NCI-H446 treated with DMSO at 0.1 percent for 48 hours (cell line): ENCODE data around the gene TARBP2.
"Not testable (repeated sequence)": the region's sequence is repeated elsewhere in the genome, so short reads cannot be mapped to it uniquely, and the experiment has no call there.

Experiments
- DNase-seq: peaks from one replicate; lab custom pipeline; 2025; lab: John Stamatoyannopoulos, UW

The TARBP2 gene

DNA sequence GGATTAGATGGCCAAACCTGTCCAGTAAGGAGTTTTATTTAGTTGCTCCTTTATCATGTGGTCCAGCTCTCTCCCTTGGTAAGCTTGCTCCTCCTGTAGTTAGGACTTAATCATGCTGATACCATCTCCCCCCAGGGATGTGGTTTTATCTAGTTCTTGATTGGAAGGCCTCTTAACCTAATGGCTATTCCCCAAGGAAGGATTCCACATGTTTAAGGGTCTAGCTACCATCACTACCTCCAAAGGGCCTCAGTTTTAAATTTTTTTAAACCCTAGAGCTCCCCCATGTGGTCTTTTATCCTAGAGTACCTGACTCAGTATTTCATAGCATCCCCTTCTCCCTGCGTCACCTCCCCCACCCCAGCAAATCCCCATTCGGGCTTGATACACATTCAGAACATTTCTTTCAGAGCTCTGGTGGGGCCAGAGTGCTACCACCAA, 24.3 kb upstream of the TARBP2 start:
- DNase-seq: no peak

DNA sequence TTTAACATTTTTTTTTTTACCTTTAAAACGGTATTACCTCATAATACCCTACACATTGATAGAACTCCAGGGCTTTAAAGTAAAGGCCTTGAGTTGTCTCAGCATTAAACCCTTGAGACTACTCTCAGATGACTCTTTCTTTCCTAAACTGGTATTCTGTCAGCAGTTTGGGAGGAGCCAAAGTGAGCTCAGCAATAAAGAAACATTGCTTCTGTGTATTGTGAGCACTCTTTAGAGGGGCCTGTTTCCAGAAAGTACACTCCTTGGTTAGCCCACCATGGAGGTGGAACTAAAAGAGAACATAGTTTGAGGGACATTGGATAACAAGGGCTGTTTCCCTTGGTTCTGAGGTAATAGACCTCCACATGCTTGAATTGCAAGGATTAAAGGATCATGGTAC, 22.2 kb upstream of the TARBP2 start:
- no peak for DNase-seq

DNA sequence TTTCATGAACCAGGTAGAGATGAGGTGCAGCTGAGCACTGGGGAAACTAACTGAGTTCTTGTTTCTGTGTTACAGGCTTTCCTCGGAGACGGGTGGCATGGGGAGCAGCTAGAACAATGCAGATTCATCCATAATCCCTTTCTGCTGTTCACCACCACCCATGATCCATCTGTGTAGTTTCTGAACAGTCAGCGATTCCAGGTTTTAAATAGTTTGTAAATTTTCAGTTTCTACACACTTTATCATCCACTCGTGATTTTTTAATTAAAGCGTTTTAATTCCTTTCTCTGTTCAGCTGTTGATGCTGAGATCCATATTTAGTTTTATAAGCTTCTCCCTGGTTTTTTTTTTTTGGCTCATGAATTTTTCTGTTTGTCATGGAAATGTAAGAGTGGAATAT, 21.8 kb upstream of the TARBP2 start:
- DNase-seq: no peak

DNA sequence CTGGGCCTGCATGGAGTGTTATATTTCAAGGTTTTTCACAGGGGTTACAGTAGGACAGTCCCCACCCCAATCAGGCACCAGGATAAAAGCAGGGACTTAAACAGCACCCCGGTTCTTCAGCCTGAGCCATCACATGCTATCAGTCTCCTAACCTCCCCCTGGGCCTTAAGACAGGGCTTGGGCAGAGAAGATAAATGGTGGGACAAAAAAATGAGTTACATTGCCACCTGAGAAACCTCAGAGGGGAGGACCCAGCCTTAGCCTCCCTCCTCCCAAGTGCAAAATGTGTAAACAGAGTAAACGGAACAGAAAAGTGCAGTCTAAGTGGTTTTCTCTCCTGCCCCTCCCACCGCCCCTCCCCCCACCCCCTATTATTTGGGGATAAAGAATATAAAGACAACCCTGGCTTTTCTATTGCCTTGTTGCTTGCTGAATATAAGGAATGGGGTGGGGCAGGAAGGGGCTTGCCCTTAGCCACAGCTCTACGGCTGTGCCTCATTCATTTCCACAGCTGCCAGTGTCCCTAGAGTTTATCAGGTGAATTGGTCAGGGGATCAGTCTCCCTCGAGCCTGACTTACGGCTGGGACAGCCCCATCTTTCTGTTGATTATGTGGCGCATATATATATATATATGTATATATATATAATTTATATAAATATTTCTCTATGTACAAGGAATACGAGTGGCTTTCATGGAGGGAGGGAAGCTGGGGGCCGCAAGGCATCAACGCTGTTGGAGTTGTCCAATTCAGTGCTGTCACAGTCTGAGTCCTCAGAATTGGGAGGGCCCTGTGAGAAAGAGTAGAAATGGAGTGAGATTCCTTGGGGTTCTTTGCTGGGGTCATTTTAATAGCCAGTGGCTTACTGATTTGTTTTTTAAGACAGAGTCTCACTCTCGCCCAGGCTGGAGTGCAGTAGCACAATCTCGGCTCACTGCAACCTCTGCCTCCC, 20.3 kb upstream of the TARBP2 start:
- no peak for DNase-seq

DNA sequence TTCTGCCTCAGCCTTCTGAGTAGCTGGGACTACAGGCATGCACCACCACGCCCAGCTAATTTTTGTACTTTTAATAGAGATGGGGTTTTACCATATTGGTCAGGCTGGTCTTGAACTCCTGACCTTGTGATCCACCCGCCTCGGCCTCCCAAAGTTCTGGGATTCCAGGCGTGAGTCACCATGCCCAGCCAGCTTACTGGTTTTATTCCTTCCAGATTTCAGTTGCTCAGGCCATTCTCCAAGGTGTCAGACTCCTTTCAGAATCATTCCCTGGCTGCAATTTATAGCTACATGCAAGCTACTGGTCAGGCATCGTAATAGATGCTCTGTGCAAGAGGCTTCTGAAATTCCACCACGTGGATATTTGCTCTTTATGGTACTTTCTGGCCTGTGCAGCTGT, 19.6 kb upstream of the TARBP2 start:
- not testable (repeated sequence) for DNase-seq

DNA sequence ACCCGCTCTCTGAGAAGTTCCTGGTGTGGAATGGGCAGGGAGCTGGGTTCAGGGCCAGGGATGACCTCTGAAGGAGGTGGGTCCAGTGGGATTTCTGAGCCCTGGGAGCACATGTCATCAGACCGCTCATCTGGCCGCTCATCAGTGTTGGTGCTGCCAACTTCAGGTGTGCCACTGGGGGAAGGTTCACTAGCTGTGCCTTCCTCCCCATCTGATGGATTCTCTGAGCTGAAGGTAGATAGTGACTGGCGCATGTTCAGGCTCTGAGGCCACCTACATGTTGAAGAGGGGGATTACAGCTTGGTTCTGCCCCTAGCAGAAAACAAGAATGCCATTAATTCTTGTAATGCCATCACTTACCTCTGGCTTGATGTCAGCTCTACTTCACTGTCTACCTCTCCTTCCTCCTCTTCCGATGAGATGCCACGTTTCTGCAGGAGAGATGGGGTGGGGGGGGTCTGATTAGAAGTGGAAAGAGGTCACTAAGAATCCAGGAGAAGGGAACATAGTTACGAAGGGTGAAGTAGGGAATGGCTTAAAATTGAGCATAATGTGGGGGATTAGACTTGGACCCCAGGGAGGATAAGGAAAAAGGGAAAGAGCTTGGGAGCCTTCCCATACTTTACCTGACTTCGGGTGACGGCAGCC, 19.0 kb upstream of the TARBP2 start:
- no peak for DNase-seq

DNA sequence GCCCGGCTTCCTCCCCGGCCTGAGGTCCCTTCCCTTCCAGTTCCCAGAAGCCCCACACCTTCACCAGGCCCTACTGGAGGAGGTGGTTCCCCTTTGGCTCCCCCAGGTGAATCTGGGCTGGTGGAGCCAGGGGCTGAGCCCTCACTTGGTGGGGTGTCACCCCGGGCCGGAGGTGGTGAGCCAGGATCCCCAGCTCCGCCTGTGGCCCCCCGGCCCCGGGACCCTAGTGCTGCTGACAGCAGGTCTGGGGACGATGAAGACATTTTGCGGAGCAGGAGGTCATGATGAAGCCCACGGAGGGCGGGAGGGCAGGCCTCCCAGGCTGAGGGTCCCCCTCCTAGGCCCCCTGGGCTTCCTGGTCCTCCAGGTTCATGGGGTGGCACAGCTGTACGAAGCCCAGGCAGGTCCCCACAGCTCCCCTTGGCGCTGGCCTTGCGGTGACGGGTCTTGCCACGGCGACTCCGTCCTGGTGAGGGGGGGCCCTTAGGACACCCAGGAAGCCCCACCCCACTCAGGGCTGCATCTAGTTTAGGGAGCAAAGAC, 18.4 kb upstream of the TARBP2 start:
- no peak for DNase-seq

DNA sequence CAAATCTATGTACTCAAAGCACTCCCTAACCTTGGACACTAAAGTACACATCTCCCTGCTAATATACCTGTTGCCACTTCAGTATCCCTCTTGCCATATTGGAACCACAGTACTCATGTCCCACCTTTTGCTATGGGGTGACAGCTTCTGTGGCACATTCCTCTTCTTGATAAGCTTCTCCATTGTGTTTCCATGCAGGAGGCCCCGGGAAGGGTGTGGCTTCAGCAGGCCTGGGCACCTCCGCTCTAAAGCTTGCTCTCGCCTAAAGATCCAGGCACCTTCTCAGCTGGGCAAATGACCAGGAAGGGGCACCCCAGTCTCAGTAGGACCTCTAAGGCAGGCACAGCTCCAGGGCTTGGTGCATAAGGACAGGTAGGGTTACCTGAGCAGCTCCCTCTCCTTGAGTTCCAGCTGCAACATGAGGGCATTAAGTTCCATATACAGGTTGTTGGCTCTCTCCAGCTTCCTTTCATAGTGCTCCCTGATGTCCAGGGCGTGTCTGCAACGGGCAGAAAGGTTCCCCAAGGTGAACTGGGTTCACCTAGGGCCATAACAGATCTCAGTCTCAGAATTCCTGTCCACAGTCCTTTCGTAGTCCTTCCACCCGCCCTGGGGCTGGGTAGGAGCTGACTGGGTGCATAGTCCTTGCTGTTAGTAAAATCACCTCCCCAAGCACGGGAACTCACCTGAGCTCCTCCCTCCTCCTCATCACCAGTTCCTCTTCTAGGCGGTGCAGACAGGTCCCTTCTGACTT, 17.7 kb upstream of the TARBP2 start:
- DNase-seq: no peak

DNA sequence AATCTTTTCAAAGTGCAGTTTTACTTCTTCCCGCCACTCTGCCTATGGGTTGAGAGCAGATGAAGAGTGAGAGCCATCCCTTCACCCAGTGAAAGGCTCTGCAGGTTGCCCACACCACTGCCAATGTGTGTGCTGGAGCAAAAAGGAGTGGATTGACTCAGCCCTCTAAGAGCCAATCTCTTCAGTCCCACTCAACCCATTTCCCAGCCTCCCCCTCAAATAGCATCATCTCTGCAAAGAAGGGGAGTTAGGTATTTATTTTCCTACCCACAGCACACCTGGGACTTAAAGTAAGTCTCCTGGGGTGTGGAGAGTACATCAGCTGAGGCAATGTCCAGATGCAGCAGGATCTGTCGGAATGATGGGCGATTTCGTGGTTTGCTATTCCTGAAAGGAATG, 17.1 kb upstream of the TARBP2 start:
- DNase-seq: no peak

DNA sequence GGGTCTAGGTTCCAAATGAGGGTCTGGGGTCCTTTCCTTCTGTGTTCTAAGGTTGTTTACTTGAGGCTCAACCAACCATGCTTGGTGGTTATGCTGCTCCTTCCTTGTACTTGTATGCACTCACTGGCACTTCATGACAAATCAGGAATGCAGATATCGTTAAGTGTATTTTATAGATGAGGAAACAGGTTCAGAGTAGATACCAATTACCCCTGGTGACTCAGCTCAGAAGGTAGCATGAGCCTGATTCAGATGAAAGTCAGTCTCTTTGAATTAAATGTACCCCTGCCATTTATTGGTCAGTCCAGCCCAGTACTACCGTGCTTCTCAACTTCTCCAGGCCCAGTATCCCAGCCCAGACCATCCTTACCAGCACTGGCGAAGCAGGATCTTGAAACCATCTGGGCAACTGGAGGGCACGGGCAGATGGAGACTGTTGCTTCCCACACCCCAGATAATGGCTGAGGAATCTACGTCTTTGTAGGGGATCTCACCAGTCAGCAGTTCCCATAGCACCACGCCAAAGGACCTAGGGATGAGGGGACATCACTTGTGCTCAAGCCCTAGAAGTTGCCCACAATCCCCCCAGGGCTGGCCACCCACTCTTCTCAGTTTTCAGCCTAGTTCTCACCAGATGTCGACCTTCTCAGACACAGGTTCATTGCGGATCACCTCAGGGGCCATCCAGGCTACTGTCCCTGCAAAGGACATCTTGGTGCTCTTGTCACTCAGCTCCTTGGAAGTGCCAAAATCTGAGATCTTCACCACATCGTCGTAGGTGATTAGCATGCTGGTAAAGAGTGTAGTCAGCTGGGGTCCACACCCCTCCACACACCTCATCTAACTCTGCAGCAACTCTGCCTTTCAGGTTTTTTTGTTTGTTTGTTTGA, 16.2 kb upstream of the TARBP2 start:
- DNase-seq: no peak

DNA sequence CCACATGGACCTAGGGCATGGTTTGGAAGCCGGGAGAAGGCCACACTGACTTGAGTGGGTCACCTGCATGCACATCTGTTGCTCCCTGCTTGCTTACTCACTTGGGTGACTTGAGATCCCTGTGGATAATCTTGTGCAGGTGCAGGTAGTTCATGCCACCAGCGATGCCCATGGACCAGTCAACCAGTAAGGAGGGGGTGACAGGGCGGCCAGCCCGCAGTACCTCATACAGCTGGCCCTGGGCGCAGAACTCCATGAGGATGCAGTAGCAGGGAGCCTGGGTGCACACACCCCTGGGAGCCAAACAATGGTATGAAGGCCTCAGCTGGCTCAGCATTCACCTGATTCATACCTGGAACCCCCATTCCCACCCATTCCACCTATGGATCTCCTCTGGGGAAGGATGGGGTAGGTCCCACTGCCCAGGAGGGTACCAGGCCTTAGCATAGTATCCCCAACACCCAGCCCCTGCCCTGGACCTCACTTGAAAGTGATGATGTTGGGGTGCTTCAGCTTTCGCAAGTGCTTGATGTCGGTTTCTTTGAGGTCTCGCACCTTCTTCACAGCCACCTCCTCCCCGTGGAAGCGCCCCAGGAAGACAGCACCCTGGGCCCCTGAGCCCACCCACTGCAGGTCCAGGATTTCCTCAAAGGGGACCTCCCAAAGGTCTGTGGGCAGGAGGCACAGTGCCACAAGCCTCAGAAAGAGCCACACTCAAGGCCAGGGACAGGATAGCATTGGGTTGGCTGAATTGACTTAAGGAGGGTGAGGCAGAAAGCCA, 14.9 kb upstream of the TARBP2 start:
- DNase-seq: no peak

DNA sequence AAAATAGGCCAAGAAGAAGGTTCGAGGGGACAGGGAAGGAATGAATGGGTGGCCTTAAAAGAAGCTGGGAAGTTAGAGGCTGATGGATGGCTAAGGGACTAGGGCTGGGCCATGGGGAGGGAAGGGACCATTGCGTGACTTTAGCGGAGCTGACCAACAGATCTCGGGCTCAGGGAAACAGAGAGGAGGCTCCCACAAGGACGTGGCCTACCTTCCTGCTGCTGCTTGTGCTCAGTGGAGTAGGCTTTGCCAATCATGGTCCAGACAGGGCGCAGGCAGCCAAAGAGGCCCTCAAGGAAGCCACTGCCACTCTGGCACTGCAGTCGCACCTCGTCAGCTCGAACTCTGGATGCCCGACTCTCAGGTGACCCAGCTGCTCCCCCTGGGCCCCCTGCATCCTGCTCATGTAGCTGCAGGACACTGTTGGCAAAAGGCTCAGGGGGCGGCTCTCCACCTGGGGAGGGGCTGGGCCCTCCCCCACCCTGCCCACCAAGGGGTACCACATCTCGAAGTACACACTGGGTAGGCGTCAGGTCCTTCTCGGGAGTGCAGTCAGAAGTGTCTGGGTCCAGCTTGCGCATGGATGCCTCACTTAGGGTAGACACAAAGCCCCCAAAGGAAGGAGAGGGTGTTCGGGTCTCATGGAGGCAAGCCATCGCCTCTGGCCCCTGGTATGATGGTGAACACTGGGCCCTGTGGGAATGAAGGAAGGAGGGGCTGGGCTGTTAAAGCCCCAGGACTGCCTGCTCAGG, 14.2 kb upstream of the TARBP2 start:
- no peak for DNase-seq

DNA sequence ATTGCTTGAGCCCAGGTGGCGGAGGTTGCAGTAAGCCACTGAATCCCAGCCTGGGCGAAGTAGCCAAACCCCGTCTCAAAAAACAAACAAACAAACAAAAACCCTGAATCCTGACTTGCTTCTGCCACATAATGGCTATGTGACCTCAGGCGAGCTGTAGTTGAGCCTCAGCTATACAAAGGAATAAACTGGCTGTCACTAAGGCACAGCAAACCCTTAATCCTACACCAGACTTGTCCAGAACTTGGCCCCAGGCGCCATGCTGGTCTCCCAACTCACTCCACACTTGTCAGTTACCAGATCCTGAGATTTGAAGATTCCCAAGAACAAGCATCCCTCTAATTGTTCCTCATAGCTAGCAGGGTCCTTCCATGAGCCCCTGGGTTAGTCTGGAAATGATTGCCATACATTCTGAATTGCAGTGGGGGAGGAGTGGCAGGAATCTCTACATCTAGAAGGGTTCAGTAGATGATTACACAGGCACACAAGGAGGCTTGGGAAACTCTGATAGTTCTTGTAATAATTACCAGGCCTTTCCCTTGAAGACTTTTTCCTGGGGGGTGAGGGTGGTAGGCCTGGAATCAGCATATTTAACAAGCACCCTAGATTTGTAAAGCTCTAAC, 11.7 kb upstream of the TARBP2 start:
- no peak for DNase-seq

DNA sequence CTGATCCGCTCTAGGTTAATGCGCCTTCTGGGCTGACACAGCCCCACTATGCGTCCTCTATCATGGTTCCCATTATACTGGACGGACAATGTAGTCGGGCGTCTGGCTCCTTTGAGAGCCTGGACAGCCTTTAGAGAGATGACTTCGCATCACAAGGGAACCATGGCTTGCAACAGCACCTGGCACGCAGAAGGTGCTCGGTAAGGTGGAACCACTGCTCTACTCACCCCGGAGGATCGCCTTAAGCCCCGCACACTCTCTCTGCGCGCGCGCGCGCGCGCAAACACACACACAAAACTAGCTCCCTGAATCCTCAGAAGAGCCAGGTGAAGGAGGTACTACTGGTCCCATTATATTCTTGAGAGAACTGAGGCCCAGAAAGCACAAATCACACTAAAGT, 8.9 kb upstream of the TARBP2 start:
- DNase-seq: no peak

DNA sequence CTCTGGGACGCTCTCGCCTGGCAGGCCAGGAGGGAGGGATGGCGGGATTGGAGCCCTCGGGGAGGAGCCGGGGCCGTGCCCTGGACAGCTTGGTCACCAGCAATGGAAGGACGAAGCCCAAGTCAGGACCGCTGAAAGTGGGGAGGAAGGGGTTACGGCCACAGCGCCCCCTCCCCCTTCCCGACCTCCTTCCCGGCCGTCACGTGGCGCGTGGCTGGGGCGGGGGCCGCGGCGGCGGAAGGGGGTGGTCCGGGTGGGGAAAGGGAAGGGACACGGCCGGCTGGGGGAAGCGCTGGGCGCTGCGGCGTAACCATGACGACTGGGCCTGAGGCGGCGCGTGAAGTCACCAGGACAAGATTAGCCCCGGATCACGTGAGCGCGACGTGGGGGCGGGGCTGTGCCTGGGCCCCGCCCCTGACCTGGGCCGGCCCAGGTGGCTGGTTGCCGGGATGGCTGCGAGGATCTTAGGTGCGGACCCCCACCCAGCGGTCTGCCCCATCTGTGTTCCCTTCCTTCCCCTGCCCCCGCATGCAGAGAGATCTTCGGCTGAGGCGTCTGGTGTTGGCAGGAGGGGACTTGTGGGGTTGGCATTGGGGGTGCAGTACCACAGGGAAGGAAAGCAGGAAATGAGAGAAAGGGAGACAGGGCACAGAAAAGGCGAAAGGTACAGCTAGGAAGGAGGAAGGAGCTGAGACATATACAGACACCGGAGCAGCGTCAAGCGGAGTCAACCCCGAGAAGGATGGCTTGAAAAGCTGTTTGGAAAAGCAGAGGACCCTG, 8.1 kb upstream of the TARBP2 start:
- peak; percentile 63 for DNase-seq

DNA sequence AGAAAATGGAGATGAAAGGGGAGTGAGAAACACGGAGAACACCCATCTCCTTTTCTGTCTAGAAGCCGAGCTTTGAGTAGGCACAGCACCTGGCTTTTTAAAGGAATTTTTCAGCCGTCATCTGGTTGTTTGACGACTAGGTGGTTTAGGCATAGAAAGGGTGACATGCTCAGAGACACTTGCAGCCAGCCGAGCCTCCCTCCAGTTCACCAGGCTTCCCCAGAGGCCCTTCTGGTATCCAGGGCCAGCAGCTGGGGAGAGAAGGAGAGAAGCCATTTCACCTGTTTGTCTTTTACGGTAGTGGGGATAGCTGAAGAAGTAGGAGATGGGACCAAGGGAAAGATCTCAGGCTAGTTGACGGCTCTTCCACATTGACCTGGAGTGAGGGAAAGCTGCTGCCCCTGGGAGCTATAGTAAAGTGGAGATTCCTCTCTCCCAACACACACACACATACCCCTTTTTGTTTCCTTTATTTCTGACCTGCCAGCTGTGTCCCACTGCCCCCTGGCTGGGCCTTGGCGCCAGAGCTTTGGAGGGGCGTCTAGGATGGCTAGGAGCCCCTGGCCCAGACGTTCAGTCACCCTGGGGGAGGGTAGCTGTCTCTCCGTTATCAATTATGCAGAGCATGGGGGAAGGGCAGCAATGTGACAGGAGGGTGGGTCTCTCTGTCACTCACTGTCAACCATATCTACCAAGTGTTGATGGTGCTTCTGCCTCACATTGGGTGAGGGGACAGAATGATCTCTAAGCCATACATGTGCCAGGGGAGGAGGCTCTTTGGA, 7.3 kb upstream of the TARBP2 start:
- no peak for DNase-seq

DNA sequence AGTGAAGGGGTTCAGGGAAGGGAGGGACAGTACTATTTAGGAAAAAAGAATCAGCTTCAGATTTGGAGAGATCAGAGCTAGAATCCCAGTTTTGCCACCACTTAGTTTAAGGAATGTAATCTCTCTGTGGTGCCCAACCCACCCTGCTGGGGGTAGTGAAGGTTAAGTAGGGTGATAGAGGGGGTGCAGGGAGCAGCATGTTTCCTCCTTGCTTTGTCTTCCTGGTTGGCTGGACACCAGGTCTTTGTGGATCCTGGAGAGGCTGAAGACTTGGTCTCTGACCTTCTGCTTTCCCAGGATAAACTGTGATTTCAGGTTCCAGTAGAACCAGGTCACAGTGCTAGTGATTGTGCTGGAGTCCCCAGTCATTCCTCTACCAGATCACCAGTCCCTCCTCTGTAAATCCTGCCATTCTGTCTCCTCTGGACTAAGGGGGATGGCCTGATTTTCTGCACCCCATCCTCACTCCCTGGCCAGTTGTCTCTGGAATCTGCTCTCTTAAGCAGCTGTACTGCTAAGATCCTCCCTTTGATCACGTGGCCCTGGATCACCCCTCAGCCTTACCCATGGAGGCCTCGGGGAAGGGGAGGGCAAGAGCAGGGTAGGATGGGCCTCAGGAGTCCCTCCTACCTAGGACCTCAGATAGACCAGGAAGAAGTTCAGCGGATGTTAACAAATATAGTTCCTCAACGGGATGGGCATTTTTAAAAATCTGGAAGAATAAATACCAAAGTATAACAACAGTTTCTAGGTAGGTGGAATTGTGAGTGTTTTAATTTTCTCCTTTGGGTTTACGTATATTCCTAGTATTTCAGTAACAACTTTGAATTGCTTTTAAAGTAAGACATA, 5.0 kb upstream of the TARBP2 start:
- DNase-seq: no peak
